ENCODE results near the gene RXFP1.

The RXFP1 gene

GRCh38 chr4:158521484-158522088 is at the start of gene RXFP1:
Gene RXFP1, plus strand, starts transcription at chr4:158521882. Its CDS starts 95 bp downstream, at chr4:158521977.
- no peak within 1 kb of the TSS for H3K4me3 ChIP-seq (ENCODE audit: low read length)

GRCh38 chr4:158481811-158482210 is 39.9 kb upstream of the RXFP1 start:
- no peaks in the 10 kb centered on the region for H3K9me3 ChIP-seq (ENCODE audit: control insufficient read depth, low read length)
- no peak overlapping the region for H3K4me3 ChIP-seq (ENCODE audit: low read length)
- no peaks in the 10 kb centered on the region for H3K27me3 ChIP-seq (ENCODE audit: control insufficient read depth, insufficient read depth, low read length)
- no peaks in the 10 kb centered on the region for H3K4me1 ChIP-seq (ENCODE audit: control insufficient read depth, insufficient read depth, low read length)
- no peak overlapping the region for H3K9ac ChIP-seq (ENCODE audit: low read length)
- H3K36me3 ChIP-seq (ENCODE audit: control insufficient read depth, insufficient read depth, low read length), result no peaks in the 10 kb centered on the region

More at GRCh38 chr4:158521484-158522088, at the start of gene RXFP1:
- H3K27me3 ChIP-seq (ENCODE audit: control insufficient read depth, insufficient read depth, low read length), result no peaks in the 10 kb centered on the region
- H3K36me3 ChIP-seq (ENCODE audit: control insufficient read depth, insufficient read depth, low read length), result no peaks in the 10 kb centered on the region
- no peak within 1 kb of the TSS for H3K9ac ChIP-seq (ENCODE audit: low read length)
- no peaks in the 10 kb centered on the region for H3K9me3 ChIP-seq (ENCODE audit: control insufficient read depth, low read length)
- H3K4me1 ChIP-seq (ENCODE audit: control insufficient read depth, insufficient read depth, low read length), result no peaks in the 10 kb centered on the region

- Histone ChIP-seq H3K9me3 (ENCODE audit: control insufficient read depth, low read length) (no peaks in the 10 kb centered on the region), H3K9ac (ENCODE audit: low read length) (no peak overlapping the region), H3K27me3 (ENCODE audit: control insufficient read depth, insufficient read depth, low read length) (no peaks in the 10 kb centered on the region), H3K36me3 (ENCODE audit: control insufficient read depth, insufficient read depth, low read length) (no peaks in the 10 kb centered on the region), H3K4me3 (ENCODE audit: low read length) (no peak overlapping the region), H3K4me1 (ENCODE audit: control insufficient read depth, insufficient read depth, low read length) (no peaks in the 10 kb centered on the region)
These were observed 37.4 kb upstream of the RXFP1 start for GRCh38 chr4:158484173-158484885.

- Histone ChIP-seq H3K27me3 (ENCODE audit: control insufficient read depth, insufficient read depth, low read length) (no peaks in the 10 kb centered on the region), H3K4me1 (ENCODE audit: control insufficient read depth, insufficient read depth, low read length) (no peaks in the 10 kb centered on the region), H3K4me3 (ENCODE audit: low read length) (no peak overlapping the region), H3K9ac (ENCODE audit: low read length) (no peak overlapping the region), H3K36me3 (ENCODE audit: control insufficient read depth, insufficient read depth, low read length) (no peaks in the 10 kb centered on the region), H3K9me3 (ENCODE audit: control insufficient read depth, low read length) (no peaks in the 10 kb centered on the region)
These were observed 31.1 kb upstream of the RXFP1 start for GRCh38 chr4:158490629-158491028.

DNA sequence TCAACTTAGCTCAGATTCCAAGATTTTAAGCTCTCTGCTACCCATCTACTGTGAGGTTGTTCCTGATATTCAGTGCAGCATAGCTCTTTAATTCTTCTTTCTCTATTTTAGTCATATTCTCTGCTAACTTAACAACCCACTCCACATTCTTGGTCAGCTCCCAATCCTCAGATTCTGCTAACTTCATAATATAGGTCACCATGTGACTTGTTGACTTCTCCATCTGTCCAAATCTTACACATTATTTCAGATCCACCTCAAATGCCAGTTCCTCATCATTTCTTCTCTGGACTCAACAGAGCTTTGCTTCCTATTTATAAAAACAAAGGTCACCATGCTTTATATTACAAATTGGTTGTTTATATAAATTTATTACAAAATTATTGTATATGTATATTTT is 29.3 kb upstream of the RXFP1 start:
- H3K9me3 ChIP-seq (ENCODE audit: control insufficient read depth, low read length), result no peaks in the 10 kb centered on the region
- no peak overlapping the region for H3K9ac ChIP-seq (ENCODE audit: low read length)
- H3K4me1 ChIP-seq (ENCODE audit: control insufficient read depth, insufficient read depth, low read length), result no peaks in the 10 kb centered on the region
- H3K4me3 ChIP-seq (ENCODE audit: low read length), result no peak overlapping the region
- no peaks in the 10 kb centered on the region for H3K27me3 ChIP-seq (ENCODE audit: control insufficient read depth, insufficient read depth, low read length)
- H3K36me3 ChIP-seq (ENCODE audit: control insufficient read depth, insufficient read depth, low read length), result no peaks in the 10 kb centered on the region

GRCh38 chr4:158496030-158496741 is 25.5 kb upstream of the RXFP1 start:
- no peaks in the 10 kb centered on the region for H3K27me3 ChIP-seq (ENCODE audit: control insufficient read depth, insufficient read depth, low read length)
- H3K4me3 ChIP-seq (ENCODE audit: low read length), result no peak overlapping the region
- H3K9me3 ChIP-seq (ENCODE audit: control insufficient read depth, low read length), result no peaks in the 10 kb centered on the region
- no peaks in the 10 kb centered on the region for H3K4me1 ChIP-seq (ENCODE audit: control insufficient read depth, insufficient read depth, low read length)
- no peaks in the 10 kb centered on the region for H3K36me3 ChIP-seq (ENCODE audit: control insufficient read depth, insufficient read depth, low read length)
- no peak overlapping the region for H3K9ac ChIP-seq (ENCODE audit: low read length)

DNA sequence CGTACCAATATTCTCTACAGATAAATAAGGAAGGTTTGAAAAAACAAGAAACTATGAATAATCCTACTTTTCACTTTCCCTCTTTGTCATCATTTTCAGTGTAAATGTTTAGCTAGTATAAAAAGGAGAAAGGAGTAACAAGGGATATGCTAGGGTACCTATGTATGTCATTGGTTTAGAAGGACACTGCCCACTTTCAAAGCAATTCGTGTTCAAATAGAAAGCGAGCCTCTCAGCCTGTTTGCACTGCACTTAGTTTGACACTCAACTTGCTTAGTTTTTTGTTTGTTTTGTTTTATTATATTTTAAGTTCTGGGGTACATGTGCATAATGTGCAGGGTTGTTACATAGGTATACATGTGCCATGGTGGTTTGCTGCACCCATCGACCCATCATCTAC is 21.6 kb upstream of the RXFP1 start:
- Histone ChIP-seq H3K4me3 (ENCODE audit: low read length) (no peak overlapping the region), H3K9me3 (ENCODE audit: control insufficient read depth, low read length) (no peaks in the 10 kb centered on the region), H3K4me1 (ENCODE audit: control insufficient read depth, insufficient read depth, low read length) (no peaks in the 10 kb centered on the region), H3K27me3 (ENCODE audit: control insufficient read depth, insufficient read depth, low read length) (no peaks in the 10 kb centered on the region), H3K9ac (ENCODE audit: low read length) (no peak overlapping the region), H3K36me3 (ENCODE audit: control insufficient read depth, insufficient read depth, low read length) (no peaks in the 10 kb centered on the region)

- Histone ChIP-seq H3K27me3 (ENCODE audit: control insufficient read depth, insufficient read depth, low read length) (no peaks in the 10 kb centered on the region), H3K9me3 (ENCODE audit: control insufficient read depth, low read length) (no peaks in the 10 kb centered on the region), H3K36me3 (ENCODE audit: control insufficient read depth, insufficient read depth, low read length) (no peaks in the 10 kb centered on the region), H3K9ac (ENCODE audit: low read length) (no peak overlapping the region), H3K4me1 (ENCODE audit: control insufficient read depth, insufficient read depth, low read length) (no peaks in the 10 kb centered on the region), H3K4me3 (ENCODE audit: low read length) (no peak overlapping the region)
These were observed 8.4 kb upstream of the RXFP1 start for GRCh38 chr4:158513256-158513655.

DNA sequence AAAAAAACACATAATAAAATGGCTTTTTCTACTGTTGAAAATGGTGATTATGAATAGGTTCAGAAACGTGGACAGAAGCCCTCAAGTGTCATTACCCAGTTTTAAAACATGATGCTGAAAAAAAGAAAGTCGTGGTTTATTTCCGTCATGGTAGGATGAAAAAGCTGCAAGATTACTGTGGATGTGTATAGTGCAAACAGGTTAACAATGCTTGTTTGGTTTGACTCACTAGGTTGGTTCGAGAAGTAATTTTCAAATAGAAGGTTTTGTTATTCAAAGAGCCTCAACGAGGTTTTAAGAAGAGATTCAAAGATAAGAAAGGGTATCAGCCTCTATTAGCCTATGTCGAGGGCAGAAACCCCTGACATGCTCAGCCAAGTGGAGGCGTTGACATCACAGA is 2.5 kb upstream of the RXFP1 start:
- H3K36me3 ChIP-seq (ENCODE audit: control insufficient read depth, insufficient read depth, low read length), result no peaks in the 10 kb centered on the region
- H3K9ac ChIP-seq (ENCODE audit: low read length), result no peak overlapping the region
- no peaks in the 10 kb centered on the region for H3K9me3 ChIP-seq (ENCODE audit: control insufficient read depth, low read length)
- no peaks in the 10 kb centered on the region for H3K27me3 ChIP-seq (ENCODE audit: control insufficient read depth, insufficient read depth, low read length)
- no peak overlapping the region for H3K4me3 ChIP-seq (ENCODE audit: low read length)
- H3K4me1 ChIP-seq (ENCODE audit: control insufficient read depth, insufficient read depth, low read length), result no peaks in the 10 kb centered on the region

GRCh38 chr4:158523990-158524535 is 2.4 kb downstream of the RXFP1 start:
- no peak overlapping the region for H3K9ac ChIP-seq (ENCODE audit: low read length)
- H3K4me1 ChIP-seq (ENCODE audit: control insufficient read depth, insufficient read depth, low read length), result no peaks in the 10 kb centered on the region
- no peaks in the 10 kb centered on the region for H3K27me3 ChIP-seq (ENCODE audit: control insufficient read depth, insufficient read depth, low read length)
- no peak overlapping the region for H3K4me3 ChIP-seq (ENCODE audit: low read length)
- H3K36me3 ChIP-seq (ENCODE audit: control insufficient read depth, insufficient read depth, low read length), result no peaks in the 10 kb centered on the region
- H3K9me3 ChIP-seq (ENCODE audit: control insufficient read depth, low read length), result no peaks in the 10 kb centered on the region

DNA sequence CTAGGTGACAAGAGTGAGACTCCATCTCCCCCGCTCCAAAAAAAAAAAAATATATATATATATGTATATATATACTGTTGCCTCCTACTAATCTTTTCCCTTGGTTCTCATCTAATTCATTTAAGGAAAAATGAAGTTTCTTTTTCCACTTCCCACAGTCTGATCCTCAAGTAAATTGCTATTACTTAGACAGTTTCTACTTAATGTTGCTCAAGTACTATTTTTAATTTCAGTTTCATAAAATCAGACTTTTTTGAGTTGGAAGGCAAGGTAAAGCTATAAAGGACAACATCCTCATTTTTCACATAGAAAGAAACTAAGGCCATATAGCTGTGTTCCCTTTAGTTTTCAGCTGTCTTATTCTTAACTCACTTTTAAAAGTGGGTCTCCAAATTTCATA is 5.8 kb downstream of the RXFP1 start:
- H3K27me3 ChIP-seq (ENCODE audit: control insufficient read depth, insufficient read depth, low read length), result no peaks in the 10 kb centered on the region
- no peak overlapping the region for H3K9ac ChIP-seq (ENCODE audit: low read length)
- H3K9me3 ChIP-seq (ENCODE audit: control insufficient read depth, low read length), result no peaks in the 10 kb centered on the region
- no peak overlapping the region for H3K4me3 ChIP-seq (ENCODE audit: low read length)
- H3K36me3 ChIP-seq (ENCODE audit: control insufficient read depth, insufficient read depth, low read length), result no peaks in the 10 kb centered on the region
- no peaks in the 10 kb centered on the region for H3K4me1 ChIP-seq (ENCODE audit: control insufficient read depth, insufficient read depth, low read length)

GRCh38 chr4:158529505-158529904 is 7.8 kb downstream of the RXFP1 start:
- Histone ChIP-seq H3K9me3 (ENCODE audit: control insufficient read depth, low read length) (no peaks in the 10 kb centered on the region), H3K4me3 (ENCODE audit: low read length) (no peak overlapping the region), H3K4me1 (ENCODE audit: control insufficient read depth, insufficient read depth, low read length) (no peaks in the 10 kb centered on the region), H3K27me3 (ENCODE audit: control insufficient read depth, insufficient read depth, low read length) (no peaks in the 10 kb centered on the region), H3K36me3 (ENCODE audit: control insufficient read depth, insufficient read depth, low read length) (no peaks in the 10 kb centered on the region), H3K9ac (ENCODE audit: low read length) (no peak overlapping the region)

Measured in mucosa of stomach (tissue), 1 donor.